Mesendoderm (in vitro differentiated cells): ENCODE data around the gene MTFMT.

Experiments used
- DNase-seq: peaks from one replicate; pipeline ENCODE4 v3.0.0; 2013
- H2AK5ac ChIP-seq: 2 replicates; pipeline ENCODE4 v1.6.1; 2013; ENCODE audit warnings: low read length, inconsistent platforms
- H2BK120ac ChIP-seq: 2 replicates; pipeline ENCODE4 v1.6.1; 2013; ENCODE audit warnings: low read depth, mild to moderate bottlenecking, low read length, moderate library complexity, mixed read lengths
- H2BK15ac ChIP-seq: replicated peaks from 2 replicates; pipeline ENCODE4 v1.6.1; 2013; ENCODE audit warnings: low read depth, mild to moderate bottlenecking, moderate library complexity
- H2BK5ac ChIP-seq: 2 replicates; pipeline ENCODE4 v1.6.1; 2013; ENCODE audit warnings: low read length, inconsistent platforms
- H3K18ac ChIP-seq: 2 replicates; pipeline ENCODE4 v1.6.1; 2013; ENCODE audit warnings: mild to moderate bottlenecking, low read length, mixed read lengths
- H3K23ac ChIP-seq: one replicate; pipeline ENCODE4 v1.6.1; 2013; ENCODE audit warnings: low read length
- H3K27ac ChIP-seq: 2 replicates; pipeline ENCODE4 v1.5.1; 2013; ENCODE audit warnings: low read depth, mild to moderate bottlenecking, inconsistent platforms, low read length, moderate library complexity
- H3K27me3 ChIP-seq: 2 replicates; pipeline ENCODE4 v1.6.1; 2013; ENCODE audit warnings: low read length, control low read depth, mild to moderate bottlenecking, inconsistent platforms; ENCODE audit not compliant: insufficient read depth, poor library complexity
- H3K36me3 ChIP-seq: 2 replicates; pipeline ENCODE4 v1.6.1; 2013; ENCODE audit warnings: low read length, inconsistent platforms; ENCODE audit not compliant: control insufficient read depth, insufficient read depth
- H3K4ac ChIP-seq: one replicate; pipeline ENCODE4 v1.6.1; 2013; ENCODE audit warnings: low read depth, mild to moderate bottlenecking, low read length, moderate library complexity
- H3K4me1 ChIP-seq: 2 replicates; pipeline ENCODE4 v1.6.1; 2013; ENCODE audit warnings: low read depth, low read length, inconsistent platforms; ENCODE audit not compliant: control insufficient read depth
- H3K4me2 ChIP-seq: 2 replicates; pipeline ENCODE4 v1.6.1; 2013; ENCODE audit warnings: low read length
- H3K4me3 ChIP-seq: 2 replicates; pipeline ENCODE4 v1.5.1; 2013; ENCODE audit warnings: mild to moderate bottlenecking, low read length
- H3K56ac ChIP-seq: one replicate; pipeline ENCODE4 v1.6.1; 2013; ENCODE audit warnings: low read length
- H3K79me1 ChIP-seq: 2 replicates; pipeline ENCODE4 v1.6.1; 2013; ENCODE audit warnings: low read length, inconsistent platforms
- H3K79me2 ChIP-seq: 2 replicates; pipeline ENCODE4 v1.6.1; 2013; ENCODE audit warnings: mild to moderate bottlenecking, low read length; ENCODE audit not compliant: control insufficient read depth, insufficient read depth
- H3K9ac ChIP-seq: 2 replicates; pipeline ENCODE4 v1.6.1; 2013; ENCODE audit warnings: low read length, inconsistent platforms
- H4K5ac ChIP-seq: one replicate; pipeline ENCODE4 v1.6.1; 2013; ENCODE audit warnings: low read length
- H4K8ac ChIP-seq: one replicate; pipeline ENCODE4 v1.6.1; 2013; ENCODE audit warnings: low read depth, mild to moderate bottlenecking, control low read depth, low read length, moderate library complexity
- WGBS: extraction: QIAGEN DNeasy Blood & Tissue Kit; methylation state at CpG from one replicate; pipeline ENCODE4 v1.1.7; 2013; ENCODE audit warnings: low lambda C conversion rate, missing lambda C conversion rate; ENCODE audit not compliant: insufficient coverage; ENCODE audit errors: extremely low coverage; 5-methylcytosine and 5-hydroxymethylcytosine counted together

MTFMT gene

GRCh38 chr15:65058394-65059368 lies 29.2 kb upstream of the MTFMT start:
- Histone ChIP-seq H3K4me3 (no peak overlapping the region), H2BK15ac (no peak overlapping the region), H3K23ac (no peak overlapping the region), H4K8ac (no peak overlapping the region), H4K5ac (no peak overlapping the region), H2AK5ac (no peak overlapping the region), H3K4me2 (no peak overlapping the region), H3K56ac (no peak overlapping the region), H2BK120ac (no peak overlapping the region), H3K4me1 (no peaks in the 10 kb centered on the region), H3K79me2 (no peaks in the 10 kb centered on the region), H2BK5ac (no peak overlapping the region), H3K4ac (no peak overlapping the region), H3K27ac (no peak overlapping the region), H3K27me3 (no peaks in the 10 kb centered on the region), H3K9ac (no peak overlapping the region), H3K18ac (no peak overlapping the region), H3K36me3 (peaks cover 8% of the 10 kb centered on the region), H3K79me1 (no peaks in the 10 kb centered on the region)
- no CpG with 5 or more reads among the region's 16 CpGs for WGBS
- DNase-seq: no peak

GRCh38 chr15:65057549-65057940 lies 28.1 kb upstream of the MTFMT start:
- no CpG with 5 or more reads among the region's 8 CpGs for WGBS
- Histone ChIP-seq H2BK5ac (no peak overlapping the region), H3K27me3 (no peaks in the 10 kb centered on the region), H3K9ac (no peak overlapping the region), H3K79me2 (no peaks in the 10 kb centered on the region), H3K23ac (no peak overlapping the region), H2BK120ac (no peak overlapping the region), H2BK15ac (no peak overlapping the region), H3K36me3 (peaks cover 8% of the 10 kb centered on the region), H3K4ac (no peak overlapping the region), H3K4me1 (no peaks in the 10 kb centered on the region), H3K4me3 (no peak overlapping the region), H4K5ac (no peak overlapping the region), H2AK5ac (no peak overlapping the region), H4K8ac (no peak overlapping the region), H3K79me1 (no peaks in the 10 kb centered on the region), H3K27ac (no peak overlapping the region), H3K18ac (no peak overlapping the region), H3K4me2 (no peak overlapping the region), H3K56ac (no peak overlapping the region)
- no peak for DNase-seq

GRCh38 chr15:65056868-65057548 lies 27.6 kb upstream of the MTFMT start:
- no peaks in the 10 kb centered on the region for H3K27me3 ChIP-seq
- no peak overlapping the region for H2BK5ac ChIP-seq
- H3K36me3 ChIP-seq: peaks cover 8% of the 10 kb centered on the region
- H3K9ac ChIP-seq: no peak overlapping the region
- H3K4ac ChIP-seq: no peak overlapping the region
- no peak overlapping the region for H3K23ac ChIP-seq
- WGBS: no CpG with 5 or more reads among the region's 8 CpGs
- no peak overlapping the region for H2AK5ac ChIP-seq
- no peak overlapping the region for H4K5ac ChIP-seq
- DNase-seq: no peak
- no peak overlapping the region for H4K8ac ChIP-seq
- no peaks in the 10 kb centered on the region for H3K4me1 ChIP-seq
- H3K27ac ChIP-seq: no peak overlapping the region
- no peak overlapping the region for H2BK15ac ChIP-seq
- no peak overlapping the region for H2BK120ac ChIP-seq
- H3K56ac ChIP-seq: no peak overlapping the region
- H3K79me1 ChIP-seq: no peaks in the 10 kb centered on the region
- no peak overlapping the region for H3K18ac ChIP-seq
- H3K4me2 ChIP-seq: no peak overlapping the region
- no peaks in the 10 kb centered on the region for H3K79me2 ChIP-seq
- H3K4me3 ChIP-seq: no peak overlapping the region

DNA sequence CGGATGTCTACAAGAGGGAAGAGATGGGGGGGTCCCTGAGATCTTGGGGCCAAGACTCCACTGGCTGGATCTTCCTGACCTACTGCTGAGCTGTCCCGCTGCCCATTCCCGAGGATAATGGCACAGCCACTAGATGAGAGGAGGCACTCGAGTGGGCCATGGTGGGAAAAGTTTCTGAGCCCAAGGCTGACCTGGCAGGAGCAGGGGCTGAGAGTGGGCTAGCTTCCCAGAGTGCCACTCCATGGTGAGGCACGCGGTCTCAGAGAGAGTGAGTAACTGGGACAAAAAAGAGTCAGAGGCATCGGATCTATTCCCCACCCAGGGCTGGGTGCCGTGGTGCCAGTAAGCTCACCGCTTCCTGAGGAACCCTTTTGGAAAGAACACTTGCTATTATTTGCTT lies 26.7 kb upstream of the MTFMT start:
- WGBS: no CpG with 5 or more reads among the region's 9 CpGs
- H3K4me3 ChIP-seq: no peak overlapping the region
- peaks cover 8% of the 10 kb centered on the region for H3K36me3 ChIP-seq
- H4K5ac ChIP-seq: no peak overlapping the region
- H3K18ac ChIP-seq: no peak overlapping the region
- H3K4me1 ChIP-seq: no peaks in the 10 kb centered on the region
- no peak for DNase-seq
- H2BK5ac ChIP-seq: no peak overlapping the region
- H3K4me2 ChIP-seq: no peak overlapping the region
- no peak overlapping the region for H2AK5ac ChIP-seq
- H3K23ac ChIP-seq: no peak overlapping the region
- H3K9ac ChIP-seq: no peak overlapping the region
- no peaks in the 10 kb centered on the region for H3K27me3 ChIP-seq
- H3K27ac ChIP-seq: no peak overlapping the region
- no peak overlapping the region for H4K8ac ChIP-seq
- H3K56ac ChIP-seq: no peak overlapping the region
- no peak overlapping the region for H2BK120ac ChIP-seq
- H3K4ac ChIP-seq: no peak overlapping the region
- H3K79me2 ChIP-seq: no peaks in the 10 kb centered on the region
- H2BK15ac ChIP-seq: no peak overlapping the region
- H3K79me1 ChIP-seq: no peaks in the 10 kb centered on the region

DNA sequence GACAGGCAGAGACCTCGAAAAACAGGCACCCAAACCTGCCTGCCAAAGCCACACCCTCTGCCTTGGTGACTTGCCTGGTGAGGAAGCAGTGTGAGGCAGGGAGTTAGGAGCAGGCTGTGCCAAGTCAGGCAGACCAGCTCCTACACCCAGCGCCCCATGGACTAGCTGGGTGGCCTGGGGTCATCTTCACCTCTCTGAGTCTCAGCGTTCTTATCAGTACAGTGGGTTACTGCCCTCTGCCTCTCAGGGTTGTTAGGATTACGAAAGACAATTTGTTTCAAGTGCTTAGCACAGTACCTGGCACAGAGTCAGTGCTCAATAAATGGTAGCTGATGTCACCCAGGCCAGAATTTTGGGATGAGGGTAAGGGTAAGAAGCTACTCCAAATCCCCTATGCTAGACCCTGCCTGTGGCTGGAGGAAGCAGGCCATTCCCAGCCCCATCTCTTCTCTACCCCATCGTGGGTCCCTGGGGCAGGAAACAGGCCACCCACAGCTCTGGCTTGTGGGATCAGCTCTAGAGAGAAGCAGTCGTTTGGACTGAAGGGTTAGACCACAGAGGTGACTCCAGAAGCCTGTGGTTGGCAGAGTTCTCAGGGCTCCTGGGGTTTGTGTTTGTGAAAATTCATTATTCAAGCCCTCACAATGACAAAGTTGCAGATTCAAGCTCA lies 25.9 kb upstream of the MTFMT start:
- Histone ChIP-seq H3K4me3 (no peak overlapping the region), H4K8ac (no peak overlapping the region), H3K56ac (no peak overlapping the region), H2AK5ac (no peak overlapping the region), H3K79me1 (no peaks in the 10 kb centered on the region), H2BK5ac (no peak overlapping the region), H3K36me3 (peaks cover 8% of the 10 kb centered on the region), H3K79me2 (no peaks in the 10 kb centered on the region), H3K4me1 (no peaks in the 10 kb centered on the region), H3K4ac (no peak overlapping the region), H3K4me2 (no peak overlapping the region), H2BK120ac (no peak overlapping the region), H3K27ac (no peak overlapping the region), H3K18ac (no peak overlapping the region), H2BK15ac (no peak overlapping the region), H3K9ac (no peak overlapping the region), H3K23ac (no peak overlapping the region), H4K5ac (no peak overlapping the region), H3K27me3 (no peaks in the 10 kb centered on the region)
- no peak for DNase-seq
- no CpG with 5 or more reads among the region's 6 CpGs for WGBS
